ENCODE measurements around the gene CBFA2T2. TPM values are rescaled to one million over a fixed set of nuclear protein-coding genes. Genes with fewer than 3 reads are reported as not detected.

The CBFA2T2 gene
- total and polyA plus RNA-seq, 2 donors (not counting 3 experiments of a cell fraction or from before 2014, with no cell fraction given), result 10.7 to 12.1 TPM

DNA sequence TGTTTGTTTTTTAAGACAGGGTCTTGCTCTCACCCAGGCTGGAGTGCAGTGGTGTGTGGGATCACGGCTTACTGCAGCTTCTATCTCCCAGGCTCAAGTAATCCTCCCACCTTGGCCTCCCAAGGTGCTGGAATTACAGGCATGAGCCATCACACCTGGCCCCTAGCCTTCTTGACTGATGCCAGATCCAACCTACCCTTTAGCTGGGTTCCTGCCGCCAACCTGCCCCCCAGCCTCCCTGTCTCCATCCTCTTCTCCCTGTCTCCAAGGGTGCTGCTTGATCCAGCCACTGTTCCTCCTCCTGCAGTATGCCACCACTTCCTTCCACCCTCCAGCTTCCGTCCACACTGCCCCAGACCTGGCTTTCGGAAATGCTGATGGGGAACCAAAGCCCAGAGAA is 169.0 kb downstream of the CBFA2T2 start:
- TF ChIP-seq CTCF (IDR thresholded peaks at IDR 0.05; ENCODE audit: extremely low read depth in 1 of 2, insufficient read depth in 1 of 2, low read depth in 1 of 2, low read length in 2 of 2), result no peak
- no peak for TF ChIP-seq EZH2 (IDR thresholded peaks at IDR 0.05; ENCODE audit: borderline replicate concordance, low read depth, low read length, severe bottlenecking)
- TF ChIP-seq POLR2AphosphoS5 (IDR thresholded peaks at IDR 0.05; ENCODE audit: insufficient read depth, low read depth, low read length), result no peak
- no peak for TF ChIP-seq POLR2A (IDR thresholded peaks at IDR 0.05; ENCODE audit: low read depth, low read length)
- H3K27ac ChIP-seq (ENCODE audit: insufficient read depth, low read depth, low read length), result no peak overlapping the region
- DNase-seq (ENCODE audit: low read depth, low spot score) (no peak), FAIRE-seq (no peak)
- no peaks in the 10 kb centered on the region for H3K9me3 ChIP-seq (replicated peaks; ENCODE audit: control insufficient read depth, insufficient read depth, low read length)
- no peaks in the 10 kb centered on the region for H3K36me3 ChIP-seq (ENCODE audit: control insufficient read depth in 2 of 2, extremely low read depth in 1 of 2, insufficient read depth in 2 of 2, low read length in 2 of 2)
- H2AFZ ChIP-seq (ENCODE audit: low read depth, low read length), result no peak overlapping the region
- no TSS peak for BruUV-seq (replicated peaks)
- no peak overlapping the region for H3K9ac ChIP-seq (replicated peaks; ENCODE audit: extremely low read depth, insufficient read depth, low read length)
- no peaks in the 10 kb centered on the region for H3K79me2 ChIP-seq (ENCODE audit: control insufficient read depth, insufficient read depth, low read length)
- no peak overlapping the region for H3K4me2 ChIP-seq (ENCODE audit: insufficient read depth, low read length)
- H3K4me1 ChIP-seq (ENCODE audit: control insufficient read depth, extremely low read depth, insufficient read depth, low read length), result peaks cover 10% of the 10 kb centered on the region
- no peak overlapping the region for H3K4me3 ChIP-seq (replicated peaks in 1 of 3; ENCODE audit: insufficient read depth in 1 of 3, low read depth in 1 of 3, low read length in 3 of 3)
- no peaks in the 10 kb centered on the region for H3K27me3 ChIP-seq (ENCODE audit: control insufficient read depth in 2 of 2, insufficient read depth in 2 of 2, low read length in 2 of 2)
- CTCF ChIA-PET, result no interaction called here
- dilution Hi-C loops (cut with MboI; ENCODE audit: extremely low pct_ligation_motif_present, low sequenced_read_pairs) (no loop called here), intact Hi-C loops (cut with micrococcal nuclease) (no loop called here)
- POLR2A ChIA-PET, result no interaction called here
- no peaks in the 10 kb centered on the region for H4K20me1 ChIP-seq (replicated peaks; ENCODE audit: control insufficient read depth, extremely low read depth, insufficient read depth, low read length)
- H3K9me1 ChIP-seq (replicated peaks; ENCODE audit: control insufficient read depth, extremely low read depth, insufficient read depth, low read length), result no peaks in the 10 kb centered on the region

DNA sequence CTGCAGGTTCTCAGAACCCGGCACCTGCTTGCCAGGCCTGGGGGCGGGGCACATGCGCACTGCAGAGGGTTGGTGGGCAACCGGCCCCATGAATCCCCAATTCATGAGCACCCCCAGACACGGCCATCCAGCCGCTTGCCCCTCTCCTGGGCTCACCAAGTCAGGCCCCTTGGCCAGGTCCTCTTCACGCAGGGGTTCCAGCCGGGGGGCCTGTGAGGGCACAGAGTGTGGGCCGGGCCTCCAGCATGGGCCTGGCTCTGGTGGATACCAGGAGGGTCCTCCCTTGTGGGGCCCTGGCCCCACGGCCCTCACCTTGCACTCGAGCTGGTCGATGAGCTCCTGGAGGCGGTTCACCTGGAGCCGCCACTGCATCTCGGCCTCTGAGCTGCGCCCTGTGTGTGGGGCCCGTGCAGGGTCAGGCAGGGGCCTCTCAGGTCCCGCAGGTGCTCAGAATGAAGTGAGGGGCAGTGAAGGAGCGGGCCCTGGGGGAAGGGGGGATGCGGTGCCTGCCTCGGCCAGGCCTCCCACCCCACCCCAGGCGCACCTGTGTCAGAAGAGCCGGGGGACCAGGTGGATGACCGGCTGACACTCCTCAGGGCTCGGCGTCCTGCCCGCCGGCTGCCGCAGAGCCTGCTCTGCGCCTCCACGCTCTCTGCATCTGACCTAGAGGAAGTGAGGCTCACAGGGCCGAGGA is 169.6 kb downstream of the CBFA2T2 start:
- H3K4me3 ChIP-seq (replicated peaks in 1 of 3; ENCODE audit: insufficient read depth in 1 of 3, low read depth in 1 of 3, low read length in 3 of 3), result no peak overlapping the region
- H3K9ac ChIP-seq (replicated peaks; ENCODE audit: extremely low read depth, insufficient read depth, low read length), result no peak overlapping the region
- ChIA-PET POLR2A (no interaction called here), CTCF (no interaction called here)
- no peaks in the 10 kb centered on the region for H3K9me3 ChIP-seq (replicated peaks; ENCODE audit: control insufficient read depth, insufficient read depth, low read length)
- dilution Hi-C loops (cut with MboI; ENCODE audit: extremely low pct_ligation_motif_present, low sequenced_read_pairs), result no loop called here
- intact Hi-C loops (cut with micrococcal nuclease), result loop anchor here (10.0 kb wide), 1 partner anchor 335 kb away; the partner anchor contains the start of gene RALY
- peaks cover 11% of the 10 kb centered on the region for H3K4me1 ChIP-seq (ENCODE audit: control insufficient read depth, extremely low read depth, insufficient read depth, low read length)
- no peak overlapping the region for H2AFZ ChIP-seq (ENCODE audit: low read depth, low read length)
- DNase-seq (ENCODE audit: low read depth, low spot score) (no peak), FAIRE-seq (no peak)
- H3K36me3 ChIP-seq (ENCODE audit: control insufficient read depth in 2 of 2, extremely low read depth in 1 of 2, insufficient read depth in 2 of 2, low read length in 2 of 2), result no peaks in the 10 kb centered on the region
- H3K4me2 ChIP-seq (ENCODE audit: insufficient read depth, low read length), result no peak overlapping the region
- H3K27me3 ChIP-seq (ENCODE audit: control insufficient read depth in 2 of 2, insufficient read depth in 2 of 2, low read length in 2 of 2), result no peaks in the 10 kb centered on the region
- H3K79me2 ChIP-seq (ENCODE audit: control insufficient read depth, insufficient read depth, low read length), result no peaks in the 10 kb centered on the region
- H3K9me1 ChIP-seq (replicated peaks; ENCODE audit: control insufficient read depth, extremely low read depth, insufficient read depth, low read length), result no peaks in the 10 kb centered on the region
- TF ChIP-seq CTCF (IDR thresholded peaks at IDR 0.05; ENCODE audit: extremely low read depth in 1 of 2, insufficient read depth in 1 of 2, low read depth in 1 of 2, low read length in 2 of 2), result no peak
- no peak for TF ChIP-seq MYC (IDR thresholded peaks at IDR 0.05; ENCODE audit: low read depth, low read length)
- TF ChIP-seq FOS (IDR thresholded peaks at IDR 0.05; ENCODE audit: borderline replicate concordance, insufficient read depth, low read length), result no peak
- no peak for TF ChIP-seq JUN (IDR thresholded peaks at IDR 0.05; ENCODE audit: borderline replicate concordance, insufficient read depth, insufficient read length, low read depth)
- TF ChIP-seq, protein P1, sequence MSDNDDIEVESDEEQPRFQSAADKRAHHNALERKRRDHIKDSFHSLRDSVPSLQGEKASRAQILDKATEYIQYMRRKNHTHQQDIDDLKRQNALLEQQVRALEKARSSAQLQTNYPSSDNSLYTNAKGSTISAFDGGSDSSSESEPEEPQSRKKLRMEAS (IDR thresholded peaks at IDR 0.05; ENCODE audit: insufficient read depth, insufficient read length), result no peak
- no peak for TF ChIP-seq POLR2AphosphoS5 (IDR thresholded peaks at IDR 0.05; ENCODE audit: insufficient read depth, low read depth, low read length)
- H3K27ac ChIP-seq (ENCODE audit: insufficient read depth, low read depth, low read length), result no peak overlapping the region
- no peaks in the 10 kb centered on the region for H4K20me1 ChIP-seq (replicated peaks; ENCODE audit: control insufficient read depth, extremely low read depth, insufficient read depth, low read length)
- no TSS peak for BruUV-seq (replicated peaks)
